ENCODE measurements around the gene NBPF11.
"Not testable (repeated sequence)": the region's sequence is repeated elsewhere in the genome, so short reads cannot be mapped to it uniquely, and the experiment has no call there.

NBPF11 gene, protein sequence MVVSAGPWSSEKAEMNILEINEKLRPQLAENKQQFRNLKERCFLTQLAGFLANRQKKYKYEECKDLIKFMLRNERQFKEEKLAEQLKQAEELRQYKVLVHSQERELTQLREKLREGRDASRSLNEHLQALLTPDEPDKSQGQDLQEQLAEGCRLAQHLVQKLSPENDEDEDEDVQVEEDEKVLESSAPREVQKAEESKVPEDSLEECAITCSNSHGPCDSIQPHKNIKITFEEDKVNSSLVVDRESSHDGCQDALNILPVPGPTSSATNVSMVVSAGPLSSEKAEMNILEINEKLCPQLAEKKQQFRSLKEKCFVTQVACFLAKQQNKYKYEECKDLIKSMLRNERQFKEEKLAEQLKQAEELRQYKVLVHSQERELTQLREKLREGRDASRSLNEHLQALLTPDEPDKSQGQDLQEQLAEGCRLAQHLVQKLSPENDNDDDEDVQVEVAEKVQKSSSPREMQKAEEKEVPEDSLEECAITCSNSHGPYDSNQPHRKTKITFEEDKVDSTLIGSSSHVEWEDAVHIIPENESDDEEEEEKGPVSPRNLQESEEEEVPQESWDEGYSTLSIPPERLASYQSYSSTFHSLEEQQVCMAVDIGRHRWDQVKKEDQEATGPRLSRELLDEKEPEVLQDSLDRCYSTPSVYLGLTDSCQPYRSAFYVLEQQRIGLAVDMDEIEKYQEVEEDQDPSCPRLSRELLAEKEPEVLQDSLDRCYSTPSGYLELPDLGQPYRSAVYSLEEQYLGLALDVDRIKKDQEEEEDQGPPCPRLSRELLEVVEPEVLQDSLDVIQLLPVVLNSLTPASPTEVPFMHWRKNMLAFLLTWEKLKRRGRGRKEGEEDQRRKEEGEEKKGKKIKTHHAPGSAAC

DNA sequence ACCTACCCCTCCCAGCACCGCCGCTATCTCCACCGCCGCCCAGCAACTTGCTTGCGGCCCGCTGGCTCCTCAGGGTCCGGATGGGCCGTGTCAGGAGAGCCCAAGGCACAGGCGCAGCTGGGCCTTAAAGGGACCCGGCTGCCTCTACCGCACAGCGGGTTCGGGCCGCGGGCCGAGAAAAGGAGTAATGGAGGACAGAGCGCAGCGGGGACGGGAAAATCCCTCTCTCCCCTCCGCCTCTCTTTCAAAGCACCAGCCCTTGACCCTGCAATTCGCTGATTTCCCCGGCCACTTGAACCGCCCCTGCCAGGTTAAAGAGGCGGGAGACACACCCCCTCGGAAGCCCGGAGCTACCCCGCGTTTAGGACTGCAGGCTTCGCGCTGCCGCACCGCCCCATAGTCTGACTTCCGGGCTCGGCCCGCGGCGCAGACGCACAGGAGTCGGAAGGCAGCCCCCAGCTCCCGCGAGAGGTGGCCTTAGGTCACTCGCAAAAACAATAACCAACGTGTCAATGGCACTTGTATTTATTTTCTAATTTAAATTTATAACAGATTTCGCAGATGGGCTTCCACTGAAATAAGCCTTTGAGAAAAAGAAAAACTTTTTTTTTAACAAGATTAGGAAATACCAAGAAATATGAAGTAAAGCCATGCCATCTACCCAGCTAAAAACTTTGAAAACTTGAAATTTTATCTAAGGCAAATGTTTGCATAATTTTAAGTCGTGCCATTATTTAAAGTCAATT, at the start of gene NBPF11:
Gene NBPF11, minus strand, starts transcription at position 371 of the 746 bp plus-strand sequence. CDS start 25,278 bp downstream, outside the sequence.
- DNase-seq: peak; percentile 94

DNA sequence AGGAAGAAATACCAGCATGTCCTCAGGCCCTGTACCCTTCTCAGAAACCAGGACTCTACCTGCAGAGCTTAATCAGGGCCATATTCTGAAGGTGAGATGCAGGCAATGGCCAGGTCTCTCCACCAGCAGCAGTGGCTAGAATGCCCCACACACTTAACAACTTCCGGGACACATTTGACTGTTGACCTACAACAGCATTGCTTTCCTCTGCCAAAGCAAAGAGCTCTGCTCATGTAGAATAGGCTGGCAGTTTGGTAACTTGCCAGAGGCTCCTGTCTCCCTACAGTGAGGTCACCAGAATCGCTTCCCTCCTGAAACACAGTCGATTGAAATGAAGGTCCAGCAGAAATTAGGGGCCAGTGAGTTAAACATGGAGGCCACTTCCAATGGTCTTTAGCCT, 45.3 kb upstream of the NBPF11 start:
- not testable (repeated sequence) for DNase-seq

DNA sequence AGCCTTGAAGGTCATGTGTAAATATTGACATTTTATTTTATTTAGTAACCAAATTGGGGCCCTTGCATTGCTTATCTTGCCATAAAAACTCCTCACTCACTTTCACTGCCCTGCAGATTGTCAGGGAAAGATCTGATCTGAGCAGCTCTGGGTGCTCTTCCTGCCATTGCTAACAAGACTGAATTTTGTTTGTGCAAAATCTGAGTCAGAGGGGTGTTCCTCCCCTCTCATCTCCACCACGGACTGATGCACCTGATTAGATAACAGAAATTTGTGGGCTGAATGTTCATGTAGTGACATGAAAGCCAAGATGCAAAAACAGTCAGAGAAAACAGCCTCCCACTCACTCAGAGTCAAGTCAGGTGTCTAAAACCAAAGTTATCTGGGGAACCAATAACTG, 44.9 kb upstream of the NBPF11 start:
- not testable (repeated sequence) for DNase-seq

DNA sequence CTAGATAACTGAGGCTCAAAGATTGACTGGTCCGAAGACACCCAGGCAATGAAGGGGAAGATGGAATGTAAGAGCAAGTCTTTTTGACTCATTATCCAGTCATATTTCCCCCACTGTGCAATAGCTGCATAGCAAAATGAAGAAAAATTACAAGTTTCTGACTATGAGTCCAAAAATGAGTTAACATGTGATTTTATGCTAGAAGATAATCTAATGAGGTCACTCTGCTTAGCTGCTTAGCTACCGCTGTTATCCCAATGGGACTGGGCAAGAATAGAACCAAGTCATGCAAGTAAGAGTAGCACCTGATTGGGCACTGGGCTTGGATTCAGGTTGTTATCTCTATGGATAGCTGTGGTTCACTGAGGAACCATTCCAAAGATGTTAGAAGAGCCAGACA, 43.0 kb upstream of the NBPF11 start:
- DNase-seq: not testable (repeated sequence)

DNA sequence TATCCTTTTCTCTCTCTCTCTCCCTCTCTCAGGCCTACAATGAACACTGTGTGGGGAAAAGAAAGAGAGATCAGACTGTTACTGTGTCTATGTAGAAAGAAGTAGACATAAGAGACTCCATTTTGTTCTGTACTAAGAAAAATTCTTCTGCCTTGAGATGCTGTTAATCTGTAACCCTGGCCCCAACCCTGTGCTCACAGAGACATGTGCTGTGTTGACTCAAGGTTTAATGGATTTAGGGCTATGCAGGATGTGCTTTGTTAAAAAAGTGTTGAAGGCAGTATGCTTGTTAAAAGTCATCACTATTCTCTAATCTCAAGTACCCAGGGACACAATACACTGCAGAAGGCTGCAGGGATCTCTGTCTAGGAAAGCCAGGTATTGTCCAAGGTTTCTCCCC, 36.7 kb upstream of the NBPF11 start:
- not testable (repeated sequence) for DNase-seq

DNA sequence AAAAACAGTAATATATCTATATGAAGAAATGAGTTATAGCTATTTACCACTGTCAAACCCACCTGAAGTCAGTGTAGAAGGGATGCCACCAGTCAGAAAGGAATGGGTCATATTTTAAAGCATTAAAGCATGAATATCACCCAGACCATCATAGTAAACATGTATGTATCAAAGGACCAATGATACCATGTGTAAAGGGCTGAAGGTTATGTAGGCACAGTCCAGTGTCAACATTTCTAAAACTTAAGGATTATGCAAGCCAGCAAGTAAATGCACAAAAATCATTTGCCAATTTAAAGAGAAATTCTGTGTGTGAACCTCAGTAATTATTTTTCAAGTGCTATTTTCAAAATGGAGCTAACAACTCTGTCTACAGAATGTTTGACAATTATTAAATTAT, 26.6 kb upstream of the NBPF11 start:
- DNase-seq: not testable (repeated sequence)

DNA sequence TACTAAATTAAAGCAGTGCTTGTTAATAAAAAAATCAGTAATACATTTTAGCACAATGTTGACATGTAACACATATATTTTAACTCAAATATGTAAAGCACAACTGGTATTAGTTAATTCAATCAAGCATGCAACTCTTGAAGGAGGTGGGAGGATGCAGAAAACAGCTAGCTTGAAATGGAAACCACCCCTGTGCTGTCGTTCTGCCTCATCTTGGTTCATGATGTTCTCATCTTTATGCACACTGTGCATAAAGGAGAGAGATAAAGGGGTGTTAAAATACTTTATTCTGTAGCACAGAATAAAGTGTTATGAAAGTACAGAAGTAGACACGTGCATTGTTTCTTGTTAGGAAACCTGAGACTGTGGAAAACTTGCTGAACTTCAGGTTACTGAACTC, 23.3 kb upstream of the NBPF11 start:
- DNase-seq: not testable (repeated sequence)

DNA sequence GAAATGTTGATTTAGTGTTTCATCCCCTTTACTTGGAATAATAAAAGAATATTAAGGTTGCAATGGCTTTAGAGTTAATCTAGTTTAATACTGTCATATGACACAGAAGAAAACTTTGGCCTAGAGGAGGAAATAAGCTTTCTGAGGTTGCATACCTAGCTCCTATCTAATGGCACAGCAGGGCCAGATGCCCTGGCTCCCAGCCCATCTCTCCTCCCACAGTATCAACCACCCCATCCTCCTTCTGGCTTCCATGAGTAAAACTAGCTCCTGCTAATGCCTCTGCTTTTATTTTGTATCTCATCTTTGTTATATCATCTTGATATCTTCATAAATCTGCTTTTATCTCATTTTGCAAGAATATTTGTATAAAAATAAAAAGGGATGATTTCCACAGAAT, 19.9 kb upstream of the NBPF11 start:
- DNase-seq: peak; percentile 76

DNA sequence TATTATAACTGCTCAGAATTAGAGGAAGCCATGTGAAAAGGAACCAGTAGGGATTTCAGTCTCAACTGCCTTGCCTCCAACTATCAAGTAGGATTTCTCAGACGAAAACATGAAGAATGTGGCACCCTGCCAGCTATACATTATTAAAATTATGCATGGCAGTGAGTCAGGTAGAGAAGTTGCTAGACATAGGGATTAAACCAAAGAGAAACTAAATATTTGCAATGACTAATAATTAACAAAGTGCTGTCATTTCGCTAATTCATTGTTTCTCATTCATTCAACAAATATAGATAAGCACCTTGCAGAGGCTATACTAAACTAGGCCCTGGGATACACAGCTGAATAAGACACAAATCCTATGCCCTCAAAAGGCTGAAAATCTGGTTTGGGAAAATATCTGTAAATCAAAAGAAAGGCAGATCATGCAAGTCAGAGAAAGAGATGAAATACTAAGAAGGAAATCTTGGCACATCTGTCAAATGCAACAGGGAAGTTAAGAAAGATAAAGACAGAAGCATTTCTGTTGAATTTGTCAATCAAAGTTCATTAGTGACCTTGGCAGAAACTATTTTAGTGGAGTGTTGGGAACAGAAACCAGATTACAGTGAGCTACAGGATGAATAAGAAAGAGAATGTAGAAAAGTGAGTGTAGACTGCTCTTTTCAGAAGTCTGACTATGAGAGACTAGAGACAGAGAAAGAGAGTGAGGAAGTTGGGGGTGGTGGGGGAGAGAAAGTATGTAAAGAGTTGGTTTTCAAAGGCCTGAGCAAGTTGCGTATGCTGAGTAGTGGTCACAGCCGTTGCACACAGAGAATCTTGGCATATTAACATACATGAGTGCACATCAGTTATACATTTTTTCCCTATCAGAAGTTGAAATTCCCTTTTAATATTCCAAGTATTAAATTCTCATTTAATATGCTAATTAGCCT, 14.7 kb upstream of the NBPF11 start:
- DNase-seq: peak; percentile 42

DNA sequence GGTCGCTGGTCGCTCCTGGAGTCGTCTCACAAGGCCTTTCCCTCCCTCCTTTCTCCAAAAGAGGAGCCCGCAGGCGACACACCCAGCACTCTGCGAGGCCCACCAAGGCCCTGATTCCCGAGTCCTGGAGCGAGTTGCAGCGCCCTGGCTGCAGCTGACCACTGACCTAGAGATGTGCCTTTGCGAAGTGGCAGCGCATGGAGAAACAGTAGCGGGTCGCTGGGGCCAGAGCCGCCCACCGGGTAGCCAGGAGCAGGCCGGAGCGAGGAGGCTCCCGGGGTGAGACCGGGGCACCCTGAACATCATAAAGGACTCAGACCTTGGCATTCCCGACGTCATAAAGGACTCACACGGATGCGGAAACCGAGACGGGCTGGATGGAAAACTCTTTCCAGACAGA, 10.3 kb upstream of the NBPF11 start:
- no peak for DNase-seq

DNA sequence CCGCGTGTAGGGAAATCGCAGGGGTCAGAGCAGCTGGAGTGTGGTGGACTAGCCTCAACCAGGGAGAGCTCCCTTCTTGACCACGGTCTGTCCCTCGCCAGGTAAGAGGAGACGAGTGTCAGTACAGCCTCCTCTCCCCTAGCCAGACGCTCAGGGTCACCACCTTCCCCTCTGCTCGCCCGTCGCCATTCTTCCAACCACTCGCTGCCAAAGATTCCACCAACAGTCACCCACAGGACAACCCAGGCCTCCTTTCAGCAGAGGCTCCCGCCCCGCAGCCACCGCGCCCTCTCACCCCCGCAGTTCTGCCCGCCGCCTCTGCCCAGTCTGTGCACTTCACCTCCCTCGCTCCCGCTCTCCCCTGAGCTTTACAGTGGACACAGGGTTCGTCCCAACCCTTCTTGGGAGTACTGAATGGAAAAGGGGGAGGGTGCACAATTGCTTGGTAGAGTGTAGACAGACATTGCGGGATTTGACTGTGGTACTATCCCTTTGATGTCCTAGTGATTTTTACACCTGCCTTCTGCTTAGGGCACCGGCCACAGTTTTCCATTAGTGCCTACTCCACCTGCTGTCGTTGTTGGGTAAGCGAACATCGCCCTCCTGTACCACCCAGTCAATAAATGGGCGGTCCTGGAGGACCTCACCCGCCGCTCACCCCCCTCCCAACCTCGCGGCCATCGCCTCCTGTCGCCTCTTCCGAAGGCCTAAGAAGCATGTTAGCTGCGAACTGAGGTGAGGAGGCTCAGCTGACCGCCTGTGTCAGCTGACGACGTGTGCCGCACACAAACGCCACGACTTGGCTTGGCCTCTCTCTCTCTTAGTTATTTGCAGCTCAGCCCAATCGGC, 9.2 kb upstream of the NBPF11 start:
- no peak for DNase-seq

DNA sequence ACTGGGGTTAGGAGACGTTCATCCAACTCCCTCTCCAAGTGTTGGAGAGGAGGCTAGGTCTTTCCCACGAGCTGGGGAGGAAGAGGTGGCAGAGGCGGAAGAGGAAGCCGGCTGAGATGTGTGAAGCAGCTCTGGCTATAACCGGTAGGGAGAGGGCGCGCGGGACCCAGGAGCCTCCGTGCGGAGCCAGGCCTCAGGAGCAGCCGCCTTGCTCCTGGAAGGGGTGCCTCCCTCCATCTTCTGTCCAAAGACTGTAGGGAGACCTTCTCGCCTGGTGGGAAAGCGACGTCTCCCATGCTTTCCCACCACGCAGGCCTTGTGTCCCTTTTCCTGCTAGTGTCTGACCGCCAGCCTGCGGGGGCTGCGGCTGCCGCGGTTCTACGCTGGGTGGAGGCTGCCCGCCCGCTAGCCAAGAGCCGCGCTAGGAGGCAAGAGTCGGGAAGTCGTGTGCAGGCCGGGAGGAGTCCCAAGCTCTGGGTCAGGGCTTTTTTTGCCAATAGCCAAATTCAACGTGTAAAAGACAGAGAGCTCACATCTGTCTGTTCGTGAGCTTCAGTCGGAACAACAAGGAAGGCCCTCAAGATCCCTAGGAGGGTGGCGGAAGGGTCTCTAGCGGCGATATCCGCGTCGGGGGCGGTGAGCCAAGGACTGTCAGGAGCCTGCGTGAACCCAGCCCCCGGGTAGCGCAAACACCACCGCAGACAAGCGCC, 8.4 kb upstream of the NBPF11 start:
- DNase-seq: no peak

DNA sequence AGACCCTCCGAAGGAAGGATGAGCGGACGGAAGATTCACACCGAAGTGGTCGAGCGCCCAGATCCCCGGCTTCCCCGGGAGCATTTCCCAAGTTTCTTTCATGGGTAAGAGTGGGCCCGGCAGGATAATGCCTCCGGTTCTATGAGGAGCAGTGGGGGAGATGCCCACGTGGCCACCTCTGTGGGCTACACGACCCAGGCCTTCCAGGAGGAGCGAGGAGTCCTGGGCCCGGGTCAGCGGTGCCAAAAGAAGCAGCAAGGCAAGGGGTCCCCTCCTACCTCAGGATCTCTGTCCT, 7.9 kb upstream of the NBPF11 start:
- DNase-seq: no peak

DNA sequence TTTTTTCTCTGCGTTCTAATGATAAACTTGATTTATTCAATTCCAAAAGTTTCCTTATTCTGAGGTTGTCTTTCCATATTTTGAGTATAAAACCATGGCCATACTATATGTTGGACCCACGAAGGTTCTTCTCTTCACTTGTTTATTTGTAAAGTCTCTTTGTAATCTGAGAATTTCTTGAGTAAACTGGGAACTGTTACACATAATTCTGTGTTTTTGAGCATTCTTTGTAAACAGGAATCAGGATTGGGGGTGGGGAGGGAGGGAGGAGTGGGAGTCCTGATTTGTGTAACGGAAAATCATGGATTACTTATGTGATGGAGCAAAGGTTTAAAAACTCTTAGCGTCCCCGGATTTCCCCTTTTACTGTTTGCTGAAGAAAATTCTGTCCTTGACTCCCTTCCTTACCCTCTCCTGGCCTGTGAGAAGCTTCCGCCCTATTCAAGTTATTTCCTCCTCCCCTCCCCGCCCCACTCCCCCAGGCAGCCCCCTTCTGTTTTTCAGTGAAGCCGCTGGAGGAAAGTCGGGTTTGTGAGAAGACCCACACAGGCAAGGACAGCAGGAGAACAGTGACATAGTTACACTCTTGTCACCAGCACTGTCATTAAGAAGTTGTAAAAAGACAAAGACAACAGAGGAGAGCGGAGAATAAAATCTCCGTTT, 6.4 kb upstream of the NBPF11 start:
- no peak for DNase-seq

DNA sequence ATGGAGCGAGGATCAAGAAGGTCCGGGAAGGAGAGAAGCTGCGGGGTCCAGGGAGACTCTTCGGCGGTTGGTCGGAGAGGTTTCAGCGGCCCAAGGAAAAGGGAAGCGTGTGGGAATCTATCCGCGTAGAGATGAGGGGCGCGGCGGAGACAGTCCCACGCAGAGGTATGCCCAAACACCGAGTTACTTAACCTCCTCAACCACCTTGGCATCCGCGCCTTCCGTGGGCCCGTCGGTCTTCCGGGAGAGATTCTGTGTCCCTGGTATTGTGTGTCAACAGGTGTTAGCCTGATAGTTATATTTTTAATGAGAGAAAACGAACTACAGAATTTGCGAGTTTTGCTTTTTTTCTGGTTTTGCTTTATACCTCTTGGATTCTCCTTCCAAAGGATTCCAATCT, 5.7 kb upstream of the NBPF11 start:
- not testable (repeated sequence) for DNase-seq

DNA sequence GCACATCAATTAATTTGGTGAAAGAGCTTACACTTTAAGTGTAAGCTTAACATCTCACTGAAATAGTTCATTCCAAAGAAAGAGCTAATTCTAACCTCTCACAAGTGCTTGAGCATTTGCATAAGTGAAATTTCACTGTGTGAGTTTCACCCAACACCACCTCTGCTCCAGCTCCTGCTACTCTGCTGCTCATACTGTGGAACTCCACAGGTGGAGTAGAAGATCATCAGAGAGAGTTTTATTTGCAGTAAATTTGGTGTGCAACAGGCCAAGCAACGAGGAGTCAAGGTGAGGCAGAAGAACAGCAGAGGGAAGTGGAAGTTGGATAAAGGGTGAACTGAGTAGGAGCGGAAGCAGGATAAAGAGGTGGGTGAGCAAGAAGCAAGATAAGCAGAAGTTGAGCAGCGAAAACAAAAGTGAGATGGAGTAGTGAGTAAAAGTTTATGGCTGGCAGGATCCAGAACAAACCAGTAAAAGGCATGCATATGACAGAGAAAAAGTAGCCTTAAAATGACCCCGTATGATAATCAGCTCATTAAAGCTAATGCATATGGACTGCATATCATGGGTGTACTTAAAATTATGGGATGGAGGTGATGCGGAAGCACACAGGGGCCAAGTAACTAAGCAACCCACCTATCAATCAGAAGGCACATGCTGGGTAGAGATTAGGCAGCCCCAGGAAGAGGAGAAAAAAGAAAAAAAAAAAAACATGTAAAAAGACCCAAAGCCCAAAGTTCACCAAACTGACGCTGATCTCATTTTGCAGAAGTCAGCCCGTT, 3.6 kb upstream of the NBPF11 start:
- DNase-seq: peak; percentile 89

DNA sequence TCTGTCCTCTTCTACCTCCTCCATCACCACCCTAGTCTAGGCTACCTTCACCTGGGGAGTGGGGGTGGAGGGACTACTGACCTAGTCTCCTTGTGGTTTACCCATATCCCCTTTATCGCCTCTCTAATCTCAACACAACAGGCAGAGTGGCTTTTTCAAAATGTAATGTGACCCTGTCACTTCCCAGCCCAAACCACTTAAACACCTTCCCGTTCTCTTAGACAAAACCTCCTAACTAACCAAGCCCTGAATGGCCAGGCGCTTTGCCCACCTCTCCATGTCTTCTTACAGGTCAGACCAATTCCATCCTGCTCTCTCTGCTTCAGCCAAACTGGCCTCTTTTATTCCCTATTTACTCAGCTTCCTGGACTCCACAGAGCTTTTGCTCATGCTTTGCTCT, 714 bp upstream of the NBPF11 start:
- peak; percentile 35 for DNase-seq

DNA sequence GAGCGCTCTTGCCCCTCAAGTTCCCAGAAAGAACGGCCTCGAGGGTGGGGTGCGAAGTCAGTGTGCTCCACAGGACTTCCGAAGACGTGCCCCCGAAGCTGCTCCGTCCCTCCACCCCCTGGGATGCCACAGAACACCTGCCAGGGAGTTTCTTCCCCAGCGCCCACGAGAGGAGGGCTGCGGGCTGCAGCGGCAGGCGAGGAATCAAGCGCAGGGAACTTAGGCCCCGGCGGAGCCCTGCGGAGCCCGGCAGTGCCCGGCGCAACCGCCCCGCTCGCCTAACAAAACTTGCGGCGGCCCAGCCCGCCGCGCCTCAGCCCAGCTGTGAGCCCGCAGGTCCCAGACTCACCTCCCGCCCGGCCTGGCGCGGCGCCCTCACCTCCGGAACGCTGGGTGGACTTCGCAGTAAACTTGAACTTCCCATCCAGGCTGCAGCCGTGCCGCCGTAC, 686 bp downstream of the NBPF11 start:
- DNase-seq: peak; percentile 67

DNA sequence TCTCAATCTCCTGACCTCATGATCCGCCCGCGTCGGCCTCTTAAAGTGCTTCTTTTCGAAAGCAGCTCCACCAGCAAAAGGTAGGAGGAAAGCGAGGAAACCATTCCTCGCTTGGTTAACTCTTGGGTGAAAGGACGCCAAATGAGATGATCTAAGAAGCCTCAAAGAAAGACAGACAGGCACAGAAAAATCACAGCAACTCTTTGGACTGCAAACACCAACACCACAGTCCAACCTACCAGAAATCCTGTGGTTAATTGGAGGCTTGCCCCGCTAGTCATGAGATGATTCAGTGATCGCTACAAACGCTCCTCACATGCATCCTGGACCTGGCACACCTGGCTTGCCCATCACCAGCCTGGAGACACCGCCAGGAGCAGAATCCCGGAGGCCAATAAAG, 1.1 kb downstream of the NBPF11 start:
- DNase-seq: not testable (repeated sequence)

Data from OCI-M1 (cell line).